Fibroblast of pulmonary artery (primary cell): Measurements from ENCODE around the gene PRX.
A peak's percentile ranks its signal among the peaks of the same experiment; 100 is the strongest.

Source experiments
- DNase-seq: peaks from one replicate; pipeline ENCODE4 v3.0.0-alpha.2; 2010; ENCODE audit warnings: low read depth
- H3K4me3 ChIP-seq: replicated peaks from 2 replicates; pipeline ENCODE4 v1.5.1; 2011; ENCODE audit warnings: low read depth, mild to moderate bottlenecking, control low read depth, low read length, moderate library complexity
- TF ChIP-seq, protein P1 (sequence below): IDR thresholded peaks from 2 replicates; pipeline ENCODE4 v1.5.1; 2011; ENCODE audit warnings: mild to moderate bottlenecking, control low read depth, low read length, inconsistent platforms; ENCODE audit errors: missing control alignments

PRX gene

GRCh38 chr19:40392894-40393517, 20.2 kb downstream of the PRX start:
- TF ChIP-seq, protein P1, sequence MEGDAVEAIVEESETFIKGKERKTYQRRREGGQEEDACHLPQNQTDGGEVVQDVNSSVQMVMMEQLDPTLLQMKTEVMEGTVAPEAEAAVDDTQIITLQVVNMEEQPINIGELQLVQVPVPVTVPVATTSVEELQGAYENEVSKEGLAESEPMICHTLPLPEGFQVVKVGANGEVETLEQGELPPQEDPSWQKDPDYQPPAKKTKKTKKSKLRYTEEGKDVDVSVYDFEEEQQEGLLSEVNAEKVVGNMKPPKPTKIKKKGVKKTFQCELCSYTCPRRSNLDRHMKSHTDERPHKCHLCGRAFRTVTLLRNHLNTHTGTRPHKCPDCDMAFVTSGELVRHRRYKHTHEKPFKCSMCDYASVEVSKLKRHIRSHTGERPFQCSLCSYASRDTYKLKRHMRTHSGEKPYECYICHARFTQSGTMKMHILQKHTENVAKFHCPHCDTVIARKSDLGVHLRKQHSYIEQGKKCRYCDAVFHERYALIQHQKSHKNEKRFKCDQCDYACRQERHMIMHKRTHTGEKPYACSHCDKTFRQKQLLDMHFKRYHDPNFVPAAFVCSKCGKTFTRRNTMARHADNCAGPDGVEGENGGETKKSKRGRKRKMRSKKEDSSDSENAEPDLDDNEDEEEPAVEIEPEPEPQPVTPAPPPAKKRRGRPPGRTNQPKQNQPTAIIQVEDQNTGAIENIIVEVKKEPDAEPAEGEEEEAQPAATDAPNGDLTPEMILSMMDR, result peak; percentile 15
- H3K4me3 ChIP-seq, result no peak overlapping the region
- no peak for DNase-seq

- no peak for DNase-seq
- TF ChIP-seq, protein P1, result no peak
- no peak overlapping the region for H3K4me3 ChIP-seq
These were observed 21.1 kb downstream of the PRX start for GRCh38 chr19:40392123-40392522.

DNA sequence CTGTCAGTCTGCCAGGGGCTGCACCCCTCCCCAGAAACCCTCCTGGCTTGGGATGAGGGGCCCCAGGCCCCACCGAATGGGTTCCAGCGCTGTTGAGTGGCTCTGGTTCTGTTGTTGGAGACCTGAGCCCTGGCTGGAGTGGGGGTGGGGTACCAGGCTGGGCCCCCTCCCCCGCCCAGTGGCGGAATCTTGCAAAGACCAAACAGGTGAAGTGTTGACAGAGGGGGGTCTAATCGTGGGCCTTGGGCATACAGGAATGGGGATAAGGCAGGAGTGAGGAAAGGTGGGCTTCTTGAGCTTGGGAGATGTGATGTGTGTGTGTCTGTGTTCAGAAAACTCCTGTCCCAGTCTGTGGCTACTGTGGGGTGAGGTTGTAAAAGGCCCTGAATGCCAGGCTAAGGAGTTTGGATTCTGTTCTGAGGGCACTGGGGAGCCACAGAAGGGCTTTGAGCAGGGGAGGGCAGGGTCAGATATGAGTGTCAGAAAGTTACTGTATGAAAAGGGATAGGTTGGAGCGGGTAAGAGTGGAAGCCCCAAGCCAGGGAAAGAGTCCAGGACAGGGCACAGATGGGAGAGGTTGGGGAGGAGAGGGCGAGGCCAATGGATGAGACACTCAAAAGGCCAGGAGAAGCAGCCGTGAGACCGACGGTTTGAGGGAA, 23.0 kb downstream of the PRX start, which contains the start of gene HIPK4:
Gene HIPK4, minus strand, starts transcription at position 98 of the 659 bp plus-strand sequence. CDS start 279 bp downstream, outside the sequence.
- H3K4me3 ChIP-seq, result no peak within 1 kb of the TSS
- TF ChIP-seq, protein P1, result no peak
- no peak for DNase-seq

DNA sequence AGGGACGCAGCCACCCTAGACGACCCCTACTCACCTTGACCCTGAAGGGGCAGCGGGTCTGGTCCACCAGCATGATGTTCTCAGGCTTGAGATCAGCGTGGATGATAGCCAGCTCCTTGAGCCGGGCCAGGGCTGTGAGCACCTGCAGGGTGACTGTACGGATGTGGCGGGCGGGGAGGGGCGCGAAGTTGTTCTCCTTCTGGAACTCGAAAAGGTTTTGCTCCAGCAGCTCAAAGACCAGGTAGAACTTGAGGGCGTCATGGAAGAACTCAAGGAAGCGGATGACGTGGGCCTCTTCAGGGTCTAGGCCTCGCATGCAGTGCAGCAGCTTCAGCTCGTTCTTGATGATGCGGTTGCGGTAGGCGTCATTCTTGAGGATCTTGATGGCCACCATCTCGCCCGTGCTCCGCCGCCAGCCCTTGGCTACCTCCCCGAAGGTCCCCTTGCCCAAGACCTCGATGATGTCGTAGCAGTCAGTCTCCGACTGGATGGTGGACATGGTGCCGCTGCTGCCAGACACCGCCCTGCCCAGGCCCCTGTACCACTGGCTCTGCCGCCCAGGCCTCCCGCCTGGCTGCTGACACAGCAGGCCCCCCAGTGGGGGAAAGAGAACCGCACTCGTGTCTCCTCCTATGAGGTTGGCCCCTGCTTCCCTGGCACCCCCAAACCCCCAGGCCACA, 23.6 kb downstream of the PRX start:
- H3K4me3 ChIP-seq, result no peak overlapping the region
- TF ChIP-seq, protein P1, result no peak
- DNase-seq, result no peak

DNA sequence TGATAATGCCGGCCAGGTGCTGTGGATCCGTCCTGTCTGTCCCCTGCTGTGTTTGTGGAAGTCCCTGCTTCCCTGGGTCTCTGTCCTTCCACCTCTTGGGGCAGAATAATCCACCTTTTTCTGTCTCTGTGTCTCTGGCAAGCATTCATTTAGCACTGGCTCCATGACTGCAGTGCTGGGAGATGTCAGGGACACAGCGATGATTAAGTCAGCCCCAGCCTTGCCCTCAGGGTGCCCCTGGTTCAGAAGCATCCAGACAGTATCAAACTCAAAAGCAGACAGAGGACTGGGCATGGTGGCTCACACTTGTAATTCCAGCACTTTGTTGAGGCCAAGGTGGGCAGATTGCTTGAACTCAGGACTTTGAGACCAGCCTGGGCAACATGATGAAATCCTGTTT, 24.7 kb downstream of the PRX start:
- TF ChIP-seq, protein P1, result no peak
- DNase-seq, result no peak
- no peak overlapping the region for H3K4me3 ChIP-seq

DNA sequence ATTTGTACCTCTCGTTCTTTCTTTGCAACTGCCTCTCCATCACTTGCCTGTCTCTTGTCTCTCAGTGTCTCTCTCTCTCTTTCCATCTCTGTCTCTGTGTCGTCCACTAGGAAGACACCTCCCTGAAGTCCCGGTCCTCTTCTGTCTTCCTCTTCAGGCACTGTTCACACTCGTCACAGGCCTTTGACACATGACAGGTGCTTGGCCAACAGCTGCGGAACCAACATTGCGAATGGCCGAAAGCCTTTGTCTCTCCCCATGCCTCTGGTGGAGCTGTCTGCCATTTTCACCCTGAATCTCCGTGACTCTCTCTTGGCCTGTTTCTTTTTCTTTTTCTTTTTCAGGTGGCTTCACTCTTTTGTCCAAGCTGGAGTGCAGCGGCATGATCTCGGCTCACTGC, 26.0 kb downstream of the PRX start:
- DNase-seq, result no peak
- TF ChIP-seq, protein P1, result no peak
- H3K4me3 ChIP-seq, result no peak overlapping the region
